Measurements from ENCODE around the gene PELI1. TPM values are rescaled to one million over a fixed set of nuclear protein-coding genes. Genes with fewer than 3 reads are reported as not detected.

The PELI1 gene
- total and polyA plus RNA-seq, 2 donors (not counting 3 experiments of a cell fraction or from before 2014, with no cell fraction given), result 14.2 to 30.9 TPM

GRCh38 chr2:64179582-64180321 lies 35.5 kb upstream of the PELI1 start:
- Histone ChIP-seq H4K20me1 (replicated peaks; ENCODE audit: control insufficient read depth, extremely low read depth, insufficient read depth, low read length) (no peaks in the 10 kb centered on the region), H3K36me3 (ENCODE audit: control insufficient read depth in 2 of 2, extremely low read depth in 1 of 2, insufficient read depth in 2 of 2, low read length in 2 of 2) (no peaks in the 10 kb centered on the region), H3K9me3 (replicated peaks; ENCODE audit: control insufficient read depth, insufficient read depth, low read length) (no peaks in the 10 kb centered on the region), H3K4me1 (ENCODE audit: control insufficient read depth, extremely low read depth, insufficient read depth, low read length) (no peaks in the 10 kb centered on the region), H3K27me3 (ENCODE audit: control insufficient read depth in 2 of 2, insufficient read depth in 2 of 2, low read length in 2 of 2) (no peaks in the 10 kb centered on the region), H2AFZ (ENCODE audit: low read depth, low read length) (no peak overlapping the region), H3K27ac (ENCODE audit: insufficient read depth, low read depth, low read length) (no peak overlapping the region), H3K79me2 (ENCODE audit: control insufficient read depth, insufficient read depth, low read length) (no peaks in the 10 kb centered on the region), H3K4me2 (ENCODE audit: insufficient read depth, low read length) (no peak overlapping the region), H3K4me3 (replicated peaks in 1 of 3; ENCODE audit: insufficient read depth in 1 of 3, low read depth in 1 of 3, low read length in 3 of 3) (no peak overlapping the region), H3K9ac (replicated peaks; ENCODE audit: extremely low read depth, insufficient read depth, low read length) (no peak overlapping the region), H3K9me1 (replicated peaks; ENCODE audit: control insufficient read depth, extremely low read depth, insufficient read depth, low read length) (no peaks in the 10 kb centered on the region)
- ChIA-PET POLR2A (no interaction called here), CTCF (interaction anchor here (0.7 to 1.1 kb wide), 2 partner anchors 11 to 130 kb away, joined by 3 to 4 read pairs; no protein-coding TSS in a partner anchor)
- dilution Hi-C loops (cut with MboI; ENCODE audit: extremely low pct_ligation_motif_present, low sequenced_read_pairs), result no loop called here
- no TSS peak for BruUV-seq (replicated peaks)
- intact Hi-C loops (cut with micrococcal nuclease), result no loop called here
- TF ChIP-seq, protein P1, sequence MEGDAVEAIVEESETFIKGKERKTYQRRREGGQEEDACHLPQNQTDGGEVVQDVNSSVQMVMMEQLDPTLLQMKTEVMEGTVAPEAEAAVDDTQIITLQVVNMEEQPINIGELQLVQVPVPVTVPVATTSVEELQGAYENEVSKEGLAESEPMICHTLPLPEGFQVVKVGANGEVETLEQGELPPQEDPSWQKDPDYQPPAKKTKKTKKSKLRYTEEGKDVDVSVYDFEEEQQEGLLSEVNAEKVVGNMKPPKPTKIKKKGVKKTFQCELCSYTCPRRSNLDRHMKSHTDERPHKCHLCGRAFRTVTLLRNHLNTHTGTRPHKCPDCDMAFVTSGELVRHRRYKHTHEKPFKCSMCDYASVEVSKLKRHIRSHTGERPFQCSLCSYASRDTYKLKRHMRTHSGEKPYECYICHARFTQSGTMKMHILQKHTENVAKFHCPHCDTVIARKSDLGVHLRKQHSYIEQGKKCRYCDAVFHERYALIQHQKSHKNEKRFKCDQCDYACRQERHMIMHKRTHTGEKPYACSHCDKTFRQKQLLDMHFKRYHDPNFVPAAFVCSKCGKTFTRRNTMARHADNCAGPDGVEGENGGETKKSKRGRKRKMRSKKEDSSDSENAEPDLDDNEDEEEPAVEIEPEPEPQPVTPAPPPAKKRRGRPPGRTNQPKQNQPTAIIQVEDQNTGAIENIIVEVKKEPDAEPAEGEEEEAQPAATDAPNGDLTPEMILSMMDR (IDR thresholded peaks at IDR 0.05; ENCODE audit: extremely low read depth in 1 of 2, insufficient read depth in 1 of 2, low read depth in 1 of 2, low read length in 2 of 2), result no peak
- TF ChIP-seq GATA2 (IDR thresholded peaks at IDR 0.05; ENCODE audit: insufficient read depth, insufficient read length, low read depth, low read length), result no peak
- TF ChIP-seq FOS (IDR thresholded peaks at IDR 0.05; ENCODE audit: borderline replicate concordance, insufficient read depth, low read length), result no peak
- DNase-seq (ENCODE audit: low read depth, low spot score) (no peak), FAIRE-seq (no peak)

DNA sequence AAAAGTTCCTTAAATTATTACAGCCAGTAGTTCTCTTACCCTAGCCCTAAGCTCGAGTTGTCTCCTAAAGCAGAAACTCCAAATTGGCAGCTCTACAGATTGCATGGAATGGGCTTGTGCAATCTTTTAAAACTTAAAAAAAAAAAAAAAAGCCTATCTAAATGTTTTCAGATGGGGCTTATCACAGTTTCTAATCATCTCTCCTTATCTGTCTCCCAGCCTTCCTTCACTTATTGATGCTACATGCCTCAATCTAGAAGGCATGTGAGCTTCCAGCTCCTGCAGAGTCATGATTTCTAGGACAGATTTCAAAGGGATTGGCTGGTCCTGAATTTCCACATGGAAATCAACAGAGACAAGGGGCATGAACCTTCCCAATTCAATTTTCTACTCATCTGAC lies 33.1 kb upstream of the PELI1 start:
- Histone ChIP-seq H3K9ac (replicated peaks; ENCODE audit: extremely low read depth, insufficient read depth, low read length) (no peak overlapping the region), H4K20me1 (replicated peaks; ENCODE audit: control insufficient read depth, extremely low read depth, insufficient read depth, low read length) (no peaks in the 10 kb centered on the region), H3K4me3 (replicated peaks in 1 of 3; ENCODE audit: insufficient read depth in 1 of 3, low read depth in 1 of 3, low read length in 3 of 3) (no peak overlapping the region), H3K4me1 (ENCODE audit: control insufficient read depth, extremely low read depth, insufficient read depth, low read length) (no peaks in the 10 kb centered on the region), H3K9me1 (replicated peaks; ENCODE audit: control insufficient read depth, extremely low read depth, insufficient read depth, low read length) (no peaks in the 10 kb centered on the region), H3K36me3 (ENCODE audit: control insufficient read depth in 2 of 2, extremely low read depth in 1 of 2, insufficient read depth in 2 of 2, low read length in 2 of 2) (no peaks in the 10 kb centered on the region), H3K27me3 (ENCODE audit: control insufficient read depth in 2 of 2, insufficient read depth in 2 of 2, low read length in 2 of 2) (no peaks in the 10 kb centered on the region), H3K9me3 (replicated peaks; ENCODE audit: control insufficient read depth, insufficient read depth, low read length) (no peaks in the 10 kb centered on the region), H3K79me2 (ENCODE audit: control insufficient read depth, insufficient read depth, low read length) (no peaks in the 10 kb centered on the region), H3K4me2 (ENCODE audit: insufficient read depth, low read length) (no peak overlapping the region), H3K27ac (ENCODE audit: insufficient read depth, low read depth, low read length) (no peak overlapping the region), H2AFZ (ENCODE audit: low read depth, low read length) (no peak overlapping the region)
- no TSS peak for BruUV-seq (replicated peaks)
- POLR2A ChIA-PET, result no interaction called here
- dilution Hi-C loops (cut with MboI; ENCODE audit: extremely low pct_ligation_motif_present, low sequenced_read_pairs) (no loop called here), intact Hi-C loops (cut with micrococcal nuclease) (no loop called here)
- TF ChIP-seq GATA2 (IDR thresholded peaks at IDR 0.05; ENCODE audit: insufficient read depth, insufficient read length, low read depth, low read length) (no peak), EZH2 (IDR thresholded peaks at IDR 0.05; ENCODE audit: borderline replicate concordance, low read depth, low read length, severe bottlenecking) (no peak), MAX (IDR thresholded peaks at IDR 0.05; ENCODE audit: insufficient read depth, insufficient read length) (no peak), FOS (IDR thresholded peaks at IDR 0.05; ENCODE audit: borderline replicate concordance, insufficient read depth, low read length) (no peak), MYC (IDR thresholded peaks at IDR 0.05; ENCODE audit: low read depth, low read length) (no peak), POLR2AphosphoS5 (IDR thresholded peaks at IDR 0.05; ENCODE audit: insufficient read depth, low read depth, low read length) (no peak), JUN (IDR thresholded peaks at IDR 0.05; ENCODE audit: borderline replicate concordance, insufficient read depth, insufficient read length, low read depth) (no peak), POLR2A (IDR thresholded peaks at IDR 0.05; ENCODE audit: low read depth, low read length) (no peak)
- TF ChIP-seq, protein P1 (IDR thresholded peaks at IDR 0.05; ENCODE audit: extremely low read depth in 1 of 2, insufficient read depth in 1 of 2, low read depth in 1 of 2, low read length in 2 of 2), result no peak
- CTCF ChIA-PET, result interaction anchor here (1.1 to 1.6 kb wide), 2 partner anchors 8 to 135 kb away, joined by 4 to 5 read pairs; no protein-coding TSS in a partner anchor
- FAIRE-seq, result no peak
- DNase-seq (ENCODE audit: low read depth, low spot score), result no peak
